Activated CD8-positive, alpha-beta memory T cell treated with anti-CD3 and anti-CD28 coated beads, Interleukin-2, amount 50 U/mL, for 48 hours (primary cell): ENCODE results near the gene PPEF1.
"Not testable (repeated sequence)": the region's sequence is repeated elsewhere in the genome, so short reads cannot be mapped to it uniquely, and the experiment has no call there.

Experiments
- DNase-seq: peaks from one replicate; pipeline ENCODE4 v3.0.0-alpha.2; 2020

The PPEF1 gene

GRCh38 chrX:18702362-18703195 lies 4.9 kb upstream of the PPEF1 start:
- DNase-seq, result no peak

- no peak for DNase-seq
Measured at GRCh38 chrX:18709833-18710232, 2.4 kb downstream of the PPEF1 start.

- DNase-seq, result no peak
Measured at GRCh38 chrX:18714910-18715309, 7.5 kb downstream of the PPEF1 start.

GRCh38 chrX:18719852-18720251 lies 12.4 kb downstream of the PPEF1 start:
- no peak for DNase-seq

- DNase-seq, result no peak
Measured at GRCh38 chrX:18721683-18722499, 14.4 kb downstream of the PPEF1 start.

GRCh38 chrX:18722500-18723071 lies 15.1 kb downstream of the PPEF1 start:
- no peak for DNase-seq

- no peak for DNase-seq
Measured at GRCh38 chrX:18725310-18725943, 18.0 kb downstream of the PPEF1 start.

- no peak for DNase-seq
Measured at GRCh38 chrX:18733287-18733686, 25.8 kb downstream of the PPEF1 start.

GRCh38 chrX:18739609-18740008 lies 32.2 kb downstream of the PPEF1 start:
- DNase-seq, result not testable (repeated sequence)

- no peak for DNase-seq
Measured at GRCh38 chrX:18748499-18748898, 41.1 kb downstream of the PPEF1 start.

- DNase-seq, result no peak
Measured at GRCh38 chrX:18753631-18754030, 46.2 kb downstream of the PPEF1 start.

- no peak for DNase-seq
Measured at GRCh38 chrX:18755651-18756050, 48.2 kb downstream of the PPEF1 start.

- DNase-seq, result no peak
Measured at GRCh38 chrX:18757956-18758932, 50.8 kb downstream of the PPEF1 start.

- no peak for DNase-seq
Measured at GRCh38 chrX:18761750-18762149, 54.3 kb downstream of the PPEF1 start.

GRCh38 chrX:18763106-18763505 lies 55.7 kb downstream of the PPEF1 start:
- DNase-seq, result not testable (repeated sequence)

GRCh38 chrX:18769364-18769763 lies 61.9 kb downstream of the PPEF1 start:
- no peak for DNase-seq

- DNase-seq, result no peak
Measured at GRCh38 chrX:18769812-18770573, 62.5 kb downstream of the PPEF1 start.

GRCh38 chrX:18789916-18790315 lies 82.5 kb downstream of the PPEF1 start:
- DNase-seq, result no peak

GRCh38 chrX:18792828-18793227 lies 85.4 kb downstream of the PPEF1 start:
- no peak for DNase-seq

- no peak for DNase-seq
Measured at GRCh38 chrX:18793601-18794089, 86.2 kb downstream of the PPEF1 start.

- no peak for DNase-seq
Measured at GRCh38 chrX:18797141-18797540, 89.7 kb downstream of the PPEF1 start.
